ENCODE measurements around the gene OLFM3.

Gene OLFM3

GRCh38 chr1:101918277-101918676, 78.4 kb downstream of the OLFM3 start:
- TF ChIP-seq, protein P1, sequence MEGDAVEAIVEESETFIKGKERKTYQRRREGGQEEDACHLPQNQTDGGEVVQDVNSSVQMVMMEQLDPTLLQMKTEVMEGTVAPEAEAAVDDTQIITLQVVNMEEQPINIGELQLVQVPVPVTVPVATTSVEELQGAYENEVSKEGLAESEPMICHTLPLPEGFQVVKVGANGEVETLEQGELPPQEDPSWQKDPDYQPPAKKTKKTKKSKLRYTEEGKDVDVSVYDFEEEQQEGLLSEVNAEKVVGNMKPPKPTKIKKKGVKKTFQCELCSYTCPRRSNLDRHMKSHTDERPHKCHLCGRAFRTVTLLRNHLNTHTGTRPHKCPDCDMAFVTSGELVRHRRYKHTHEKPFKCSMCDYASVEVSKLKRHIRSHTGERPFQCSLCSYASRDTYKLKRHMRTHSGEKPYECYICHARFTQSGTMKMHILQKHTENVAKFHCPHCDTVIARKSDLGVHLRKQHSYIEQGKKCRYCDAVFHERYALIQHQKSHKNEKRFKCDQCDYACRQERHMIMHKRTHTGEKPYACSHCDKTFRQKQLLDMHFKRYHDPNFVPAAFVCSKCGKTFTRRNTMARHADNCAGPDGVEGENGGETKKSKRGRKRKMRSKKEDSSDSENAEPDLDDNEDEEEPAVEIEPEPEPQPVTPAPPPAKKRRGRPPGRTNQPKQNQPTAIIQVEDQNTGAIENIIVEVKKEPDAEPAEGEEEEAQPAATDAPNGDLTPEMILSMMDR (IDR thresholded peaks at IDR 0.05; ENCODE audit: insufficient read depth, low read length, missing control alignments), result no peak
- CTCF ChIA-PET, result no interaction called here
- POLR2A ChIA-PET, result no interaction called here
- no peak overlapping the region for H3K4me3 ChIP-seq (ENCODE audit: low read depth, low read length)
- DNase-seq (ENCODE audit: low read depth, low spot score), result no peak

GRCh38 chr1:101915597-101915996, 81.1 kb downstream of the OLFM3 start:
- H3K4me3 ChIP-seq (ENCODE audit: low read depth, low read length), result no peak overlapping the region
- ChIA-PET POLR2A (interaction anchor here (0.6 kb wide), 1 partner anchor 599 kb away, joined by 3 read pairs; no protein-coding TSS in a partner anchor), CTCF (no interaction called here)
- DNase-seq (ENCODE audit: low read depth, low spot score), result no peak
- TF ChIP-seq, protein P1 (IDR thresholded peaks at IDR 0.05; ENCODE audit: insufficient read depth, low read length, missing control alignments), result no peak

- ChIA-PET POLR2A (no interaction called here), CTCF (no interaction called here)
- TF ChIP-seq, protein P1 (IDR thresholded peaks at IDR 0.05; ENCODE audit: insufficient read depth, low read length, missing control alignments), result no peak
Observed at GRCh38 chr1:101914473-101915242, 82.1 kb downstream of the OLFM3 start.

GRCh38 chr1:101911894-101912293, 84.8 kb downstream of the OLFM3 start:
- H3K4me3 ChIP-seq (ENCODE audit: low read depth, low read length), result no peak overlapping the region
- CTCF ChIA-PET, result no interaction called here
- POLR2A ChIA-PET, result no interaction called here
- TF ChIP-seq, protein P1 (IDR thresholded peaks at IDR 0.05; ENCODE audit: insufficient read depth, low read length, missing control alignments), result no peak
- DNase-seq (ENCODE audit: low read depth, low spot score), result no peak

More at GRCh38 chr1:101914473-101915242, 82.1 kb downstream of the OLFM3 start:
- no peak for DNase-seq (ENCODE audit: low read depth, low spot score)
- H3K4me3 ChIP-seq (ENCODE audit: low read depth, low read length), result no peak overlapping the region

DNA sequence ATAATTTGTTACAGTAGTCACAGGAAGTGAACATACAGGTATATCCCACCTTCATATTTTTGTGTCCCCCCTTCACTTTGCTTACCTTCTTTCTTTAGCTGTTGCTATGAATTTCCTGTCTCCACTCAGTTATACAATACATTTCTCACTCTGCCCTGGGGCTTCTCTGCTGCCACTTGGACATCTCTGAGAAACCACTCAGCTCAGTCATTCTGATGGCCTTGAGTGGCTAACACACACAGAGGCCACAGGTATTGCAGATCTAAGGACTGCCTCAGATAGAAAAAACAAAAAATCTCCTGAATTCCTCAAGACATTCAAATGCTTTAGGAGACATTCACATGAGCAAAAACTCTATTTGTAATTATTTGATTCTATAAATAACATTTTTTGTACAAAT, 87.7 kb downstream of the OLFM3 start:
- CTCF ChIA-PET, result no interaction called here
- no peak for DNase-seq (ENCODE audit: low read depth, low spot score)
- TF ChIP-seq, protein P1 (IDR thresholded peaks at IDR 0.05; ENCODE audit: insufficient read depth, low read length, missing control alignments), result no peak
- no peak overlapping the region for H3K4me3 ChIP-seq (ENCODE audit: low read depth, low read length)
- POLR2A ChIA-PET, result no interaction called here

- ChIA-PET POLR2A (interaction anchor here (0.5 kb wide), 1 partner anchor 945 kb away, joined by 3 read pairs; no protein-coding TSS in a partner anchor), CTCF (no interaction called here)
- no peak for DNase-seq (ENCODE audit: low read depth, low spot score)
- H3K4me3 ChIP-seq (ENCODE audit: low read depth, low read length), result no peak overlapping the region
- TF ChIP-seq, protein P1 (IDR thresholded peaks at IDR 0.05; ENCODE audit: insufficient read depth, low read length, missing control alignments), result no peak
Observed at GRCh38 chr1:101907264-101907663, 89.5 kb downstream of the OLFM3 start.

Data from AG04449 (cell line).